ENCODE data around the gene MOCOS. TPM values are rescaled to one million over a fixed set of nuclear protein-coding genes. Genes with fewer than 3 reads are reported as not detected.

MOCOS gene
- total and polyA plus RNA-seq, 4 experiments from 2014 or later, result 0.06 to 0.12 TPM; not detected in 2

Other genes starting within 250 kb of the MOCOS start
- 10 to 100 TPM; 40.1 to 42.3 TPM for gene RPRD1A, start 119.9 kb upstream of the MOCOS start, total RNA-seq
- 10 to 100 TPM in 1 of 2 donors, 1 to 10 TPM in 1; 6.1 to 12.8 TPM for gene RPRD1A, start 119.9 kb upstream of the MOCOS start, polyA plus RNA-seq
- gene SLC39A6, start 58.2 kb upstream of the MOCOS start, total RNA-seq, result 10 to 100 TPM; 18.9 to 19.7 TPM
- 10 to 100 TPM; 35.4 to 41.8 TPM for gene SLC39A6, start 58.2 kb upstream of the MOCOS start, polyA plus RNA-seq
- 100 to 1,000 TPM; 139 to 143 TPM for gene ELP2, start 57.6 kb upstream of the MOCOS start, total RNA-seq
- gene ELP2, start 57.6 kb upstream of the MOCOS start, polyA plus RNA-seq, result 10 to 100 TPM; 76.3 to 81.3 TPM
- not detected for gene FHOD3, start 110.2 kb downstream of the MOCOS start, total RNA-seq
- not detected for gene FHOD3, start 110.2 kb downstream of the MOCOS start, polyA plus RNA-seq

Measured in CD4-positive, alpha-beta memory T cell (primary cell).